HEK293 (cell line): ENCODE measurements around the gene NAV2.
A peak's percentile ranks its signal among the peaks of the same experiment; 100 is the strongest.

Experiments used
- CTCF ChIA-PET: fragments of 350-600 bp; formaldehyde crosslinking; extraction: SDS; loops from one replicate; lab custom pipeline; 2021; ENCODE audit warnings: antibody characterized with exemption; lab: Yijun Ruan, JAX
- POLR2A ChIA-PET: fragments of 300-600 bp; formaldehyde crosslinking; extraction: SDS; loops from one replicate; lab custom pipeline; 2020; ENCODE audit warnings: antibody characterized with exemption, inconsistent platforms; lab: Yijun Ruan, JAX
- H3K27ac ChIP-seq: fragments of 200-500 bp; sonication (Bioruptor generic); 2 replicates; pipeline ENCODE4 v1.5.1; 2014; ENCODE audit warnings: low read depth, low read length, control low read depth, inconsistent platforms; ENCODE audit errors: extremely low read depth
- H3K36me3 ChIP-seq, 2 experiments: fragments of 200-500 bp in 1 of 2; sonication (Bioruptor generic) in 1 of 2; 1 replicate in 1 of 2; 2 replicates in 1 of 2; pipeline ENCODE4 v1.5.1; 2014 to 2017; ENCODE audit warnings: inconsistent platforms in 2 of 2, low read length in 2 of 2; ENCODE audit not compliant: control insufficient read depth in 2 of 2, insufficient read depth in 1 of 2
- H3K4me1 ChIP-seq: fragments of 200-500 bp; sonication (Bioruptor generic); 2 replicates; pipeline ENCODE4 v1.5.1; 2014; ENCODE audit warnings: mild to moderate bottlenecking, low read length, inconsistent platforms; ENCODE audit not compliant: control insufficient read depth, insufficient read depth
- H3K4me3 ChIP-seq: 2 replicates; pipeline ENCODE4 v1.5.1; 2011; ENCODE audit warnings: low read depth, mild to moderate bottlenecking, control low read depth, low read length, moderate library complexity
- H3K9me3 ChIP-seq: fragments of 200-500 bp; sonication (Bioruptor generic); 2 replicates; pipeline ENCODE4 v1.5.1; 2014; ENCODE audit warnings: low read depth, low read length, inconsistent platforms; ENCODE audit not compliant: control insufficient read depth, insufficient read depth
- FEZF1 ChIP-seq: fragments of 450-650 bp; formaldehyde crosslinking; IDR thresholded peaks from 2 replicates; pipeline ENCODE4 v1.5.1; 2016; ENCODE audit warnings: missing biosample characterization, missing genetic modification characterization
- ZIC2 ChIP-seq: fragments of 450-650 bp; formaldehyde crosslinking; IDR thresholded peaks from 2 replicates; pipeline ENCODE4 v1.5.1; 2016; ENCODE audit warnings: missing biosample characterization, missing genetic modification characterization
- ZNF133 ChIP-seq: fragments of 450-650 bp; formaldehyde crosslinking; IDR thresholded peaks from 2 replicates; pipeline ENCODE4 v1.5.1; 2016; ENCODE audit warnings: missing biosample characterization, missing genetic modification characterization
- ZNF19 ChIP-seq: fragments of 450-650 bp; formaldehyde crosslinking; IDR thresholded peaks from 2 replicates; pipeline ENCODE4; 2016; ENCODE audit warnings: missing biosample characterization, missing genetic modification characterization, low read depth
- ZNF266 ChIP-seq: fragments of 450-650 bp; formaldehyde crosslinking; IDR thresholded peaks from 2 replicates; pipeline ENCODE4 v1.5.1; 2016; ENCODE audit warnings: missing biosample characterization, missing genetic modification characterization, low read depth
- ZNF311 ChIP-seq: fragments of 450-650 bp; formaldehyde crosslinking; IDR thresholded peaks from 2 replicates; pipeline ENCODE4 v1.5.1; 2017; ENCODE audit warnings: missing biosample characterization, missing genetic modification characterization, borderline replicate concordance
- ZNF335 ChIP-seq: fragments of 450-650 bp; formaldehyde crosslinking; conservative IDR thresholded peaks from 2 replicates; pipeline ENCODE4 v1.5.1; 2016; ENCODE audit warnings: missing biosample characterization, missing genetic modification characterization
- ZNF510 ChIP-seq: fragments of 450-650 bp; formaldehyde crosslinking; IDR thresholded peaks from 2 replicates; pipeline ENCODE4 v1.5.1; 2018; ENCODE audit warnings: mild to moderate bottlenecking, missing genetic modification characterization, missing biosample characterization; ENCODE audit not compliant: insufficient replicate concordance
- ZNF629 ChIP-seq: fragments of 450-650 bp; formaldehyde crosslinking; IDR thresholded peaks from 2 replicates; pipeline ENCODE4 v1.5.1; 2017; ENCODE audit warnings: missing biosample characterization, missing genetic modification characterization
- ZNF76 ChIP-seq: fragments of 450-650 bp; formaldehyde crosslinking; IDR thresholded peaks from 2 replicates; pipeline ENCODE4; 2016; ENCODE audit warnings: low read depth, missing biosample characterization, missing genetic modification characterization, borderline replicate concordance
- ZNF777 ChIP-seq: fragments of 450-650 bp; formaldehyde crosslinking; IDR thresholded peaks from 2 replicates; pipeline ENCODE4 v1.5.1; 2017; ENCODE audit warnings: missing biosample characterization, missing genetic modification characterization, borderline replicate concordance
- ZNF843 ChIP-seq: fragments of 450-650 bp; formaldehyde crosslinking; IDR thresholded peaks from 2 replicates; pipeline ENCODE4 v1.5.1; 2016; ENCODE audit warnings: missing biosample characterization, missing genetic modification characterization
- TF ChIP-seq, protein P1 (sequence below): fragments of 450-650 bp; formaldehyde crosslinking; IDR thresholded peaks from 2 replicates; pipeline ENCODE4 v1.5.1; 2017; ENCODE audit warnings: missing biosample characterization, missing genetic modification characterization
- TF ChIP-seq, protein P2 (sequence below): fragments of 450-650 bp; formaldehyde crosslinking; IDR thresholded peaks from 2 replicates; pipeline ENCODE4 v1.5.1; 2017; ENCODE audit warnings: missing biosample characterization, missing genetic modification characterization
- TF ChIP-seq, protein P3 (sequence below): fragments of 450-650 bp; formaldehyde crosslinking; IDR thresholded peaks from 2 replicates; pipeline ENCODE4 v1.5.1; 2016; ENCODE audit warnings: missing biosample characterization, missing genetic modification characterization
- TF ChIP-seq, protein P4 (sequence below): fragments of 450-650 bp; formaldehyde crosslinking; IDR thresholded peaks from 2 replicates; pipeline ENCODE4 v1.5.1; 2016; ENCODE audit warnings: missing biosample characterization, missing genetic modification characterization

NAV2 gene

DNA sequence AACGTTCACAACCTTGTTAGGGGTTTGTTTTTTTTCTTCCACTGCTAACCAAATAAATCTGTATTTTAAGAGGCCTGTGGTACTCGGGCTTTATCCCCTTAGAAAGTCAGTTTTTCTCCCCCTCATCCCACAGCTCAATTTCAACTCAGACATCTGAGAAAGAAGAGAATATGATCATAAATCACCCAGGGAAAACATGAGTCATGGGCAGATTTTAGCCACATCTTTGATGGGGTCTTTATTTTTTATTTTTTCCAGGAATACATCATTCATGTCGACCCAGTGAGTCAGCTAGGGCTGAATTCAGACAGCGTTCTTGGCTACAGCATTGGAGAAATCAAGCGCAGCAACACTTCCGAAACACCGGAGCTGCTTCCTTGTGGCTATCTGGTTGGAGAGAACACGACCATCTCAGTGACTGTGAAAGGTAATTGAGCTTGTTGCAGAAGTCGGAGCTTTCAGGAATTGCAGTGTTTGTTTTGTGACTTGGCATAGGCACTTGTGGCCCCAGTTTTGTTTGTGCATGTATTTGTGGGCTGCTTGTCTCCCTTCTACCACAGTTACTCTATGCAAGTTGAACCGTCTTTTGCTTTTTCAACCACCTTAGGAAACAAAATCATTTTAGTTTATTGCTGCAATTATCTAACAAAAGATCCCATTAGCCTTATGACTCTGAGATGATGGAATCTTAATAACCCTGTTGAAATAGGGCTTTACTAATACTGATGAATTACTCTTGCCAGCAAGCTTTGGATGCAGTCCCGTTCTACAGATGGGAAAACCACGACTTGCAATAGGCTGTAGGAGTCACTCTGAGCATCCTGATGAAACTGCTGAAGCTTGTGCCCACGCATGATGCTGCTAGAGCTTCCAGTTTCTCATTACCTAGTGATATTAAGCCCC lies 384.9 kb downstream of the NAV2 start (continued):
- TF ChIP-seq, protein P1, sequence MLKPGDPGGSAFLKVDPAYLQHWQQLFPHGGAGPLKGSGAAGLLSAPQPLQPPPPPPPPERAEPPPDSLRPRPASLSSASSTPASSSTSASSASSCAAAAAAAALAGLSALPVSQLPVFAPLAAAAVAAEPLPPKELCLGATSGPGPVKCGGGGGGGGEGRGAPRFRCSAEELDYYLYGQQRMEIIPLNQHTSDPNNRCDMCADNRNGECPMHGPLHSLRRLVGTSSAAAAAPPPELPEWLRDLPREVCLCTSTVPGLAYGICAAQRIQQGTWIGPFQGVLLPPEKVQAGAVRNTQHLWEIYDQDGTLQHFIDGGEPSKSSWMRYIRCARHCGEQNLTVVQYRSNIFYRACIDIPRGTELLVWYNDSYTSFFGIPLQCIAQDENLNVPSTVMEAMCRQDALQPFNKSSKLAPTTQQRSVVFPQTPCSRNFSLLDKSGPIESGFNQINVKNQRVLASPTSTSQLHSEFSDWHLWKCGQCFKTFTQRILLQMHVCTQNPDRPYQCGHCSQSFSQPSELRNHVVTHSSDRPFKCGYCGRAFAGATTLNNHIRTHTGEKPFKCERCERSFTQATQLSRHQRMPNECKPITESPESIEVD (tag by site-specific recombination) = peak; percentile 47
- TF ChIP-seq ZNF76 (tag by site-specific recombination) (peak; percentile 36; the same call in 1 of the 2 replicates), ZNF843 (peak; percentile 51; the same call in 1 of the 2 replicates), ZNF510 (tag by site-specific recombination) (no peak), FEZF1 (tag by site-specific recombination) (peak; percentile 68), ZNF777 (tag by site-specific recombination) (no peak)
- TF ChIP-seq, protein P2, sequence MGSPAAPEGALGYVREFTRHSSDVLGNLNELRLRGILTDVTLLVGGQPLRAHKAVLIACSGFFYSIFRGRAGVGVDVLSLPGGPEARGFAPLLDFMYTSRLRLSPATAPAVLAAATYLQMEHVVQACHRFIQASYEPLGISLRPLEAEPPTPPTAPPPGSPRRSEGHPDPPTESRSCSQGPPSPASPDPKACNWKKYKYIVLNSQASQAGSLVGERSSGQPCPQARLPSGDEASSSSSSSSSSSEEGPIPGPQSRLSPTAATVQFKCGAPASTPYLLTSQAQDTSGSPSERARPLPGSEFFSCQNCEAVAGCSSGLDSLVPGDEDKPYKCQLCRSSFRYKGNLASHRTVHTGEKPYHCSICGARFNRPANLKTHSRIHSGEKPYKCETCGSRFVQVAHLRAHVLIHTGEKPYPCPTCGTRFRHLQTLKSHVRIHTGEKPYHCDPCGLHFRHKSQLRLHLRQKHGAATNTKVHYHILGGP (tag by site-specific recombination) = 0 out of 2 replicates have a peak, but pooled peaks have one; percentile 17
- TF ChIP-seq, protein P3, sequence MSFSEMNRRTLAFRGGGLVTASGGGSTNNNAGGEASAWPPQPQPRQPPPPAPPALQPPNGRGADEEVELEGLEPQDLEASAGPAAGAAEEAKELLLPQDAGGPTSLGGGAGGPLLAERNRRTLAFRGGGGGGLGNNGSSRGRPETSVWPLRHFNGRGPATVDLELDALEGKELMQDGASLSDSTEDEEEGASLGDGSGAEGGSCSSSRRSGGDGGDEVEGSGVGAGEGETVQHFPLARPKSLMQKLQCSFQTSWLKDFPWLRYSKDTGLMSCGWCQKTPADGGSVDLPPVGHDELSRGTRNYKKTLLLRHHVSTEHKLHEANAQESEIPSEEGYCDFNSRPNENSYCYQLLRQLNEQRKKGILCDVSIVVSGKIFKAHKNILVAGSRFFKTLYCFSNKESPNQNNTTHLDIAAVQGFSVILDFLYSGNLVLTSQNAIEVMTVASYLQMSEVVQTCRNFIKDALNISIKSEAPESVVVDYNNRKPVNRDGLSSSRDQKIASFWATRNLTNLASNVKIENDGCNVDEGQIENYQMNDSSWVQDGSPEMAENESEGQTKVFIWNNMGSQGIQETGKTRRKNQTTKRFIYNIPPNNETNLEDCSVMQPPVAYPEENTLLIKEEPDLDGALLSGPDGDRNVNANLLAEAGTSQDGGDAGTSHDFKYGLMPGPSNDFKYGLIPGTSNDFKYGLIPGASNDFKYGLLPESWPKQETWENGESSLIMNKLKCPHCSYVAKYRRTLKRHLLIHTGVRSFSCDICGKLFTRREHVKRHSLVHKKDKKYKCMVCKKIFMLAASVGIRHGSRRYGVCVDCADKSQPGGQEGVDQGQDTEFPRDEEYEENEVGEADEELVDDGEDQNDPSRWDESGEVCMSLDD = no peak

DNA sequence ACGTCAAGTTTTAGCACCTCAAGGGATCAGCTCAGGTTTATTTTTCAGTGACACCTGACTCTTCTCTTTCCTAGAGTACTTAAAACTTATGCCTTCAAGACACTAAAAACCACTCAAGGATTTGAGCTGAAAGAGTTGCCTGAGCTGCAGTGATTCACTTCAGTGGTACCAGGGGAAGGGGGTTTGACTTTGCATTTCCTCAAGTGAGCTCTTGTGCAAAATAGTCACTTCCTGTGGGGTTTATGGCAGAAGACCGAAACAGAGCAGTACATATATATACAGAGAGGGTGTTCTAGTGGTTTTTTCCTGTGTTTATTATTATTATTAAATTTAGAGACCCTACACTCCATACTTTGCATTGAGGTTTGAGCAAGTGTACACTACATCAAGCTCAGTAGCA lies 386.9 kb downstream of the NAV2 start:
- Histone ChIP-seq H3K4me1 (peaks cover 9% of the 10 kb centered on the region), H3K9me3 (no peaks in the 10 kb centered on the region), H3K27ac (no peak overlapping the region)
- CTCF ChIA-PET = interaction anchor here (1.1 to 1.9 kb wide), 3 partner anchors 12 to 196 kb away, joined by 3 to 11 read pairs (median 5); no protein-coding TSS in a partner anchor
- POLR2A ChIA-PET = no interaction called here
- TF ChIP-seq ZNF335 (tag by site-specific recombination) (no peak), ZNF311 (tag by site-specific recombination) (no peak), ZIC2 (no peak), ZNF629 (tag by site-specific recombination) (no peak), ZNF19 (tag by site-specific recombination) (no peak), ZNF266 (tag by site-specific recombination) (no peak), ZNF133 (no peak)
- TF ChIP-seq, protein P4, sequence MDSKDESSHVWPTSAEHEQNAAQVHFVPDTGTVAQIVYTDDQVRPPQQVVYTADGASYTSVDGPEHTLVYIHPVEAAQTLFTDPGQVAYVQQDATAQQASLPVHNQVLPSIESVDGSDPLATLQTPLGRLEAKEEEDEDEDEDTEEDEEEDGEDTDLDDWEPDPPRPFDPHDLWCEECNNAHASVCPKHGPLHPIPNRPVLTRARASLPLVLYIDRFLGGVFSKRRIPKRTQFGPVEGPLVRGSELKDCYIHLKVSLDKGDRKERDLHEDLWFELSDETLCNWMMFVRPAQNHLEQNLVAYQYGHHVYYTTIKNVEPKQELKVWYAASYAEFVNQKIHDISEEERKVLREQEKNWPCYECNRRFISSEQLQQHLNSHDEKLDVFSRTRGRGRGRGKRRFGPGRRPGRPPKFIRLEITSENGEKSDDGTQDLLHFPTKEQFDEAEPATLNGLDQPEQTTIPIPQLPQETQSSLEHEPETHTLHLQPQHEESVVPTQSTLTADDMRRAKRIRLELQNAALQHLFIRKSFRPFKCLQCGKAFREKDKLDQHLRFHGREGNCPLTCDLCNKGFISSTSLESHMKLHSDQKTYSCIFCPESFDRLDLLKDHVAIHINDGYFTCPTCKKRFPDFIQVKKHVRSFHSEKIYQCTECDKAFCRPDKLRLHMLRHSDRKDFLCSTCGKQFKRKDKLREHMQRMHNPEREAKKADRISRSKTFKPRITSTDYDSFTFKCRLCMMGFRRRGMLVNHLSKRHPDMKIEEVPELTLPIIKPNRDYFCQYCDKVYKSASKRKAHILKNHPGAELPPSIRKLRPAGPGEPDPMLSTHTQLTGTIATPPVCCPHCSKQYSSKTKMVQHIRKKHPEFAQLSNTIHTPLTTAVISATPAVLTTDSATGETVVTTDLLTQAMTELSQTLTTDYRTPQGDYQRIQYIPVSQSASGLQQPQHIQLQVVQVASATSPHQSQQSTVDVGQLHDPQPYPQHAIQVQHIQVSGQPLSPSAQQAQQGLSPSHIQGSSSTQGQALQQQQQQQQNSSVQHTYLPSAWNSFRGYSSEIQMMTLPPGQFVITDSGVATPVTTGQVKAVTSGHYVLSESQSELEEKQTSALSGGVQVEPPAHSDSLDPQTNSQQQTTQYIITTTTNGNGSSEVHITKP (tag by site-specific recombination) = no peak
- TF ChIP-seq, all 188 proteins: peak for 0
- Histone ChIP-seq H3K36me3 (peaks cover 0 to 70% of the 10 kb centered on the region in 2 experiments; a peak in 1 of 3 replicates), H3K4me3 (no peak overlapping the region)
